GM12878 (cell line): ENCODE results near the gene ME1. TPM values are rescaled to one million over a fixed set of nuclear protein-coding genes. Genes with fewer than 3 reads are reported as not detected.

Experiments
- ATAC-seq: fragments of 200-7000 bp; cut with Tn5 transposase; 3 replicates; pipeline ENCODE4 v1.9.1; 2020; ENCODE audit warnings: mild to moderate bottlenecking, moderate library complexity
- BruUV-seq: library from RNA; stranded (reverse); fragments of 400-500 nt; replicated peaks from 2 replicates; lab custom pipeline; 2021; lab: Mats Ljungman, UMichigan
- CTCF ChIA-PET: fragments of 300-600 bp; sonication (Branson Sonifier 250); formaldehyde crosslinking; extraction: SDS; loops from one replicate; lab custom pipeline; 2021; ENCODE audit warnings: inconsistent platforms; lab: Yijun Ruan, JAX
- POLR2A ChIA-PET: fragments of 350-600 bp; formaldehyde crosslinking; extraction: SDS; loops from one replicate; lab custom pipeline; 2021; ENCODE audit warnings: inconsistent platforms; lab: Charles Lee
- RAD21 ChIA-PET: fragments of 300-600 bp; sonication (Branson Sonifier 250); formaldehyde crosslinking; loops from one replicate; lab custom pipeline; 2023; ENCODE audit warnings: antibody characterized with exemption; ENCODE audit not compliant: unreplicated experiment; lab: Charles Lee
- SMC1A ChIA-PET: fragments of 300-600 bp; sonication (Branson Sonifier 250); formaldehyde crosslinking; loops from one replicate; lab custom pipeline; 2023; ENCODE audit not compliant: unreplicated experiment, uncharacterized antibody; lab: Charles Lee
- DNase-seq: peaks from one replicate; pipeline ENCODE4 v3.0.0-alpha.2; 2011; ENCODE audit warnings: low read depth, low spot score
- FAIRE-seq: peaks from 3 replicates; lab custom pipeline; 2011; peaks lifted over from hg19 to GRCh38; lab: Jason Lieb, UNC
- H2AFZ ChIP-seq: 2 replicates; pipeline ENCODE4 v1.6.0; 2011; ENCODE audit warnings: low read depth, low read length, control low read depth; ENCODE audit not compliant: control insufficient read depth
- H3K27ac ChIP-seq: 2 replicates; pipeline ENCODE4 v1.5.1; 2011; ENCODE audit warnings: control low read depth; ENCODE audit not compliant: control insufficient read depth, insufficient read depth
- H3K27me3 ChIP-seq, 2 experiments: replicated peaks in 1 of 2; 2 replicates each; pipeline versions ENCODE4 v1.6.0 to v1.6.1; 2011; ENCODE audit warnings: low read length in 1 of 2; ENCODE audit not compliant: control insufficient read depth in 2 of 2, insufficient read depth in 2 of 2
- H3K36me3 ChIP-seq, 2 experiments: 2 replicates each; pipeline ENCODE4 v1.5.1; 2011; ENCODE audit warnings: low read length in 1 of 2; ENCODE audit not compliant: control insufficient read depth in 2 of 2, insufficient read depth in 2 of 2
- H3K4me1 ChIP-seq: 2 replicates; pipeline ENCODE4 v1.6.1; 2011; ENCODE audit warnings: mild to moderate bottlenecking, low read length, moderate library complexity, mixed read lengths; ENCODE audit not compliant: control insufficient read depth, insufficient read depth
- H3K4me2 ChIP-seq: 2 replicates; pipeline ENCODE4 v1.6.0; 2011; ENCODE audit warnings: control low read depth; ENCODE audit not compliant: control insufficient read depth, insufficient read depth
- H3K4me3 ChIP-seq: fragments of 200-600 bp; sonication (generic); 2 replicates; pipeline ENCODE4 v1.5.1; 2016
- H3K79me2 ChIP-seq: 2 replicates; pipeline ENCODE4 v1.6.0; 2011; ENCODE audit warnings: low read length; ENCODE audit not compliant: control insufficient read depth, insufficient read depth
- H3K9ac ChIP-seq: 2 replicates; pipeline ENCODE4 v1.8.0; 2011; ENCODE audit warnings: low read length, control low read depth, mixed read lengths; ENCODE audit not compliant: control insufficient read depth, insufficient read depth
- H3K9me3 ChIP-seq: replicated peaks from 3 replicates; pipeline ENCODE4 v1.5.1; 2011; ENCODE audit warnings: mild to moderate bottlenecking, low read length; ENCODE audit not compliant: control insufficient read depth, insufficient read depth
- H4K20me1 ChIP-seq: 2 replicates; pipeline ENCODE4 v1.6.0; 2011; ENCODE audit not compliant: control insufficient read depth, insufficient read depth
- BCL3 ChIP-seq: IDR thresholded peaks from 2 replicates; pipeline ENCODE4 v1.6.1; 2011; ENCODE audit warnings: borderline replicate concordance, low read depth, mild to moderate bottlenecking, moderate library complexity, low read length; ENCODE audit not compliant: insufficient read depth, poor library complexity, severe bottlenecking
- GATAD2B ChIP-seq: fragments of 450-650 bp; conservative IDR thresholded peaks from 2 replicates; pipeline ENCODE4 v1.6.1; 2017; ENCODE audit warnings: low read depth, mild to moderate bottlenecking, moderate library complexity
- HDGF ChIP-seq: fragments of 450-650 bp; IDR thresholded peaks from 2 replicates; pipeline ENCODE4 v1.6.1; 2016; ENCODE audit warnings: antibody characterized with exemption
- KDM1A ChIP-seq: fragments of 200-600 bp; sonication (generic); IDR thresholded peaks from 2 replicates; pipeline ENCODE4 v1.6.1; 2016; ENCODE audit warnings: borderline replicate concordance
- NFIC ChIP-seq: IDR thresholded peaks from 2 replicates; pipeline ENCODE4 v1.6.1; 2012; ENCODE audit warnings: low read depth, mild to moderate bottlenecking, inconsistent platforms, low read length, moderate library complexity
- POLR2AphosphoS5 ChIP-seq: IDR thresholded peaks from 2 replicates; pipeline ENCODE4 v1.6.1; 2011; ENCODE audit warnings: mild to moderate bottlenecking, low read length, inconsistent platforms
- RAD51 ChIP-seq: fragments of 450-650 bp; IDR thresholded peaks from 2 replicates; pipeline ENCODE4 v1.6.1; 2016; ENCODE audit warnings: moderate library complexity, mild to moderate bottlenecking, inconsistent platforms
- RELB ChIP-seq: fragments of 450-650 bp; IDR thresholded peaks from 2 replicates; pipeline ENCODE4 v1.6.1; 2017; ENCODE audit warnings: low read depth, mild to moderate bottlenecking, moderate library complexity
- STAT3 ChIP-seq: IDR thresholded peaks from 2 replicates; pipeline ENCODE4 v1.6.1; 2011; ENCODE audit warnings: low read depth, low read length, improper control_type of control experiment
- TAF1 ChIP-seq: IDR thresholded peaks from 2 replicates; pipeline ENCODE4 v1.6.1; 2011; ENCODE audit warnings: mild to moderate bottlenecking, low read depth, low read length, borderline replicate concordance
- YY1 ChIP-seq: IDR thresholded peaks from 2 replicates; pipeline ENCODE4 v1.6.1; 2011; ENCODE audit warnings: low read depth, mild to moderate bottlenecking, low read length
- ZNF592 ChIP-seq: fragments of 450-650 bp; IDR thresholded peaks from 2 replicates; pipeline ENCODE4 v1.6.1; 2017; ENCODE audit warnings: mild to moderate bottlenecking, moderate library complexity
- ZZZ3 ChIP-seq: IDR thresholded peaks from 2 replicates; pipeline ENCODE4 v1.6.1; 2011; ENCODE audit warnings: low read depth; ENCODE audit not compliant: control insufficient read depth, insufficient read length
- WGBS: methylation state at CpG from one replicate; pipeline ENCODE4 v1.1.6; 2016; ENCODE audit warnings: low lambda C conversion rate; ENCODE audit not compliant: insufficient replicate concordance, insufficient coverage; ENCODE audit errors: missing lambda C conversion rate; 5-methylcytosine and 5-hydroxymethylcytosine counted together
- in situ Hi-C: fragments of 300-500 bp; cut with MboI; formaldehyde crosslinking; loops from 9 replicates; pipeline ENCODE4 v1.14.3; 2018; ENCODE audit warnings: mixed read lengths
- intact Hi-C: fragments of 100-400 bp; cut with micrococcal nuclease; formaldehyde crosslinking; loops from one replicate; pipeline ENCODE4 v1.14.2; 2022; ENCODE audit not compliant: unreplicated experiment
- polyA plus RNA-seq, 11 experiments: library from polyadenylated mRNA; depleted of rRNA in 4 of 11; unstranded in 6 of 11; stranded (reverse) in 5 of 11; fragments of >200 nt; fragmentation: Nextera tagmentation in 4 of 11; fragmentation: Illumina TruSeq in 1 of 11; extraction: Ambion mirVana in 4 of 11; extraction: Trizol in 1 of 11; gene quantifications; 1 replicate in 1 of 11; 2 replicates in 10 of 11; pipeline versions ENCODE4 v1.2.1 to v1.2.3, GENCODE V29; 2011 to 2016; ENCODE audit warnings: inconsistent platforms in 2 of 11, missing spikeins in 2 of 11, low read depth in 1 of 11
- total RNA-seq, 4 experiments: library from RNA; depleted of rRNA in 3 of 4; stranded (reverse); fragments of >200 nt in 3 of 4; fragmentation: Illumina TruSeq in 1 of 4; extraction: Trizol in 1 of 4; gene quantifications; 2 replicates each; pipeline versions ENCODE4 v1.2.1 to v1.2.3, GENCODE V29; 2013 to 2021

The ME1 gene
- total and polyA plus RNA-seq, 10 of the 15 experiments (the other 5 are each of a cell fraction or from before 2014, with no cell fraction given): 3.6 to 11.8 (median 8.4) TPM

- SMC1A ChIA-PET: interaction anchor here (1.0 kb wide), 1 partner anchor 191 kb away, joined by 3 read pairs; no protein-coding TSS in a partner anchor
- intact Hi-C loops: no loop called here
- H3K4me2 ChIP-seq: no peak overlapping the region
- no peaks in the 10 kb centered on the region for H3K9me3 ChIP-seq
- no peak overlapping the region for H3K27ac ChIP-seq
- 60% methylated on average over 3 of the region's 3 CpGs for WGBS
- TF ChIP-seq TAF1 (no peak), HDGF (no peak), POLR2AphosphoS5 (no peak), RELB (no peak), YY1 (no peak), ZZZ3 (no peak), ZNF592 (no peak), STAT3 (no peak), KDM1A (no peak), GATAD2B (no peak), NFIC (no peak), RAD51 (no peak), BCL3 (no peak)
- ATAC-seq (no peak), DNase-seq (no peak), FAIRE-seq (no peak)
- CTCF ChIA-PET: no interaction called here
- H3K27me3 ChIP-seq: no peaks in the 10 kb centered on the region
- no peaks in the 10 kb centered on the region for H4K20me1 ChIP-seq
- H3K4me1 ChIP-seq: no peaks in the 10 kb centered on the region
- RAD21 ChIA-PET: no interaction called here
- H3K36me3 ChIP-seq: no peaks in the 10 kb centered on the region
- H3K9ac ChIP-seq: no peak overlapping the region
- BruUV-seq: no TSS peak
- no peak overlapping the region for H3K4me3 ChIP-seq
- POLR2A ChIA-PET: no interaction called here
- in situ Hi-C loops: no loop called here
- H3K79me2 ChIP-seq: no peaks in the 10 kb centered on the region
- no peak overlapping the region for H2AFZ ChIP-seq
Measured at GRCh38 chr6:83257791-83258190, 173.1 kb downstream of the ME1 start.
